Activated CD8-positive, alpha-beta T cell treated with anti-CD3 and anti-CD28 coated beads for 36 hours (primary cell): ENCODE measurements around the gene BACE2. TPM values are rescaled to one million over a fixed set of nuclear protein-coding genes. Genes with fewer than 3 reads are reported as not detected.
"Not testable (repeated sequence)": the region's sequence is repeated elsewhere in the genome, so short reads cannot be mapped to it uniquely, and the experiment has no call there.

Source experiments
- ATAC-seq: fragments of 200-7000 bp; cut with Tn5 transposase; one replicate; pipeline ENCODE4 v1.10.0; 2021; ENCODE audit warnings: mild to moderate bottlenecking, moderate library complexity
- CTCF ChIA-PET: fragments of 350-600 bp; sonication (Branson Sonifier 250); formaldehyde crosslinking; loops from one replicate; lab custom pipeline; 2021; ENCODE audit warnings: antibody characterized with exemption; lab: Charles Lee
- POLR2A ChIA-PET: fragments of 350-600 bp; sonication (Branson Sonifier 250); formaldehyde crosslinking; loops from one replicate; lab custom pipeline; 2021; ENCODE audit warnings: antibody characterized with exemption; lab: Charles Lee
- DNase-seq: peaks from one replicate; pipeline ENCODE4 v3.0.0-alpha.2; 2020
- H3K27ac Mint-ChIP-seq: one replicate; pipeline ENCODE4 v1.8.0; 2021; ENCODE audit warnings: mild to moderate bottlenecking, mixed read lengths
- H3K27me3 Mint-ChIP-seq: one replicate; pipeline ENCODE4 v1.8.0; 2021; ENCODE audit warnings: mixed read lengths
- H3K36me3 Mint-ChIP-seq: one replicate; pipeline ENCODE4 v1.8.0; 2021; ENCODE audit warnings: low read depth, mixed read lengths
- H3K4me1 Mint-ChIP-seq: one replicate; pipeline ENCODE4 v1.8.0; 2021; ENCODE audit warnings: low read depth, mixed read lengths
- H3K4me3 Mint-ChIP-seq: one replicate; pipeline ENCODE4 v1.8.0; 2021; ENCODE audit warnings: mild to moderate bottlenecking, moderate library complexity, mixed read lengths
- H3K9me3 Mint-ChIP-seq: one replicate; pipeline ENCODE4 v1.8.0; 2021; ENCODE audit warnings: mixed read lengths
- intact Hi-C: fragments of 100-400 bp; cut with micrococcal nuclease; formaldehyde crosslinking; loops from one replicate; pipeline ENCODE4 v1.10.0; 2022
- total RNA-seq, 2 experiments: library from RNA; stranded (reverse); gene quantifications; one replicate each; pipeline ENCODE4 v1.2.3, GENCODE V29; 2021
- TF ChIP-seq, protein P1 (sequence below): fragments of 200-600 bp; IDR thresholded peaks from one replicate; pipeline ENCODE4 v1.8.0; 2022; ENCODE audit warnings: antibody characterized with exemption, mild to moderate bottlenecking

BACE2 gene
- total RNA-seq, 2 experiments from 2014 or later: 1.1 to 2.0 TPM

DNA sequence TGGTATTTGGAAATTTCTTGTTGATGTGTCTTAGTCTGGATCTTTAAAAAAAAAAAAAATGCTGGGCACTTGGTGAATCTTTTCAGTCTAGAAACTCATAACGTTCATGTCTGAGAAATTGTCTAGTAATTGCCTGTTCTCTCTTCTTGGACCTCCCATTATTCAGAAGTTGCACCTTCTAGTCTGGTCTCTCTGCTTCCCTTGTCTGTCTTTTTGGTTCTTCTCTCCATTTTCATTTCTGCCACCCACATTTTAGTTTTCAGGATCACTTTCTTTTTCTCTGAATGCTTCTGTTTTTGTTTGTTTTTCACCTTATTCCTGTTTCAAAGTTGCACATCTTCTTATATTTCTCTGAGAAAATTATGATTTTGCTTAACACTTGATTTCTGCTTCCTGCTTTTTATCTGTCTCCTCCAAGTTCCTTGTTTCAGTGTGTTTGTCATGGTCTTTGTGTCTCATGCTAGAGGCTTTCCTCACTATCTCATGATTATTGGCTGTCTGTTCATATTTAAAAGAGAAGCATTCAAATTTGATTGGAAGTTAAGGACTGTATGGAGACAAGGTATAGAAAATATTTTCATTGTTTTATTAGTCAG, 21.3 kb downstream of the BACE2 start:
- ChIA-PET POLR2A (no interaction called here), CTCF (no interaction called here)
- peaks cover 1% of the 10 kb centered on the region for H3K27me3 Mint-ChIP-seq
- H3K4me3 Mint-ChIP-seq: no peak overlapping the region
- intact Hi-C loops: no loop called here
- peaks cover 6% of the 10 kb centered on the region for H3K9me3 Mint-ChIP-seq
- ATAC-seq: no peak
- DNase-seq: no peak
- H3K36me3 Mint-ChIP-seq: no peaks in the 10 kb centered on the region
- no peaks in the 10 kb centered on the region for H3K4me1 Mint-ChIP-seq
- H3K27ac Mint-ChIP-seq: no peak overlapping the region
- TF ChIP-seq, protein P1, sequence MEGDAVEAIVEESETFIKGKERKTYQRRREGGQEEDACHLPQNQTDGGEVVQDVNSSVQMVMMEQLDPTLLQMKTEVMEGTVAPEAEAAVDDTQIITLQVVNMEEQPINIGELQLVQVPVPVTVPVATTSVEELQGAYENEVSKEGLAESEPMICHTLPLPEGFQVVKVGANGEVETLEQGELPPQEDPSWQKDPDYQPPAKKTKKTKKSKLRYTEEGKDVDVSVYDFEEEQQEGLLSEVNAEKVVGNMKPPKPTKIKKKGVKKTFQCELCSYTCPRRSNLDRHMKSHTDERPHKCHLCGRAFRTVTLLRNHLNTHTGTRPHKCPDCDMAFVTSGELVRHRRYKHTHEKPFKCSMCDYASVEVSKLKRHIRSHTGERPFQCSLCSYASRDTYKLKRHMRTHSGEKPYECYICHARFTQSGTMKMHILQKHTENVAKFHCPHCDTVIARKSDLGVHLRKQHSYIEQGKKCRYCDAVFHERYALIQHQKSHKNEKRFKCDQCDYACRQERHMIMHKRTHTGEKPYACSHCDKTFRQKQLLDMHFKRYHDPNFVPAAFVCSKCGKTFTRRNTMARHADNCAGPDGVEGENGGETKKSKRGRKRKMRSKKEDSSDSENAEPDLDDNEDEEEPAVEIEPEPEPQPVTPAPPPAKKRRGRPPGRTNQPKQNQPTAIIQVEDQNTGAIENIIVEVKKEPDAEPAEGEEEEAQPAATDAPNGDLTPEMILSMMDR: no peak

DNA sequence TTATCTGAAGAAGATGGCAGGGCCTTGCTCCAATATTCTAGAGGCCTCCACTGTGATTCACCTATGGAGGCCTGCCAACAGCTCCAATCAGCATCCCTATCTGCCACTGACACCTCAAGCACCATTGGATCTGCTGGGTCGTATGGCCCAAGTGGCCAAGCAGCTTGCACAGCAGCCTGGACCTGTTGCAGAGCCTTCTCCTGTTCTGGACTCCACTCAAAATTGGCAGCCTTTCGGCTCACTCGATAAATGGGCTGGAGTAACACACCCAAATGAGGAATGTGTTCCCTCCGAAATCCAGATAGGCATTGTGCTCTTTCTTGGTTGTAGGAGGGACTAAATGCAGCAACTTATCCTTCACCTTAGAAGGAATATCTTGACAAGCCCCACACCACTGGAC, 24.6 kb downstream of the BACE2 start:
- CTCF ChIA-PET, H3K36me3 Mint-ChIP-seq, ATAC-seq, H3K27ac Mint-ChIP-seq, H3K4me3 Mint-ChIP-seq, H3K9me3 Mint-ChIP-seq, intact Hi-C loops, DNase-seq, H3K4me1 Mint-ChIP-seq, H3K27me3 Mint-ChIP-seq, POLR2A ChIA-PET: not testable (repeated sequence)

DNA sequence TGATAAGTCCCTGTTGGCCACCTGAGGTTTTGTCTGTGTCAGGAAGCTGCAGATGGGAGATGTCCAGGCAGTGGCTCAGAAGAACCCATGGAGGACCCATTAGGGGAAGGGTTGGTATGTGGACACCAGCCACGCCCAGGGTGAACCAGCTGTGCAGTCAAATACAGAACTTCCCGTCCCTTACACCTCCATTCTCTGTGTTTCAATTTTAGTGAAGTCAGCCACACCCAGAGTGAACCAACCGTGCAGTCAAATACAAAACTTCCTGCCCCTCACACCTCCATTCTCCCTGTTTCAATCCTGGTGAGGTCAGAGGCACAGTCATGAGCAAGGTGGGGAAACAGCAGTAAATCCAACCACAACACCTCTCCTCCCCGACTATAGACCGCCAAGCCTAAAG, 27.4 kb downstream of the BACE2 start:
- ATAC-seq: no peak
- Mint-ChIP-seq H3K4me1 (no peaks in the 10 kb centered on the region), H3K27me3 (no peaks in the 10 kb centered on the region), H3K27ac (no peak overlapping the region), H3K4me3 (no peak overlapping the region), H3K36me3 (no peaks in the 10 kb centered on the region), H3K9me3 (no peaks in the 10 kb centered on the region)
- intact Hi-C loops: no loop called here
- no peak for DNase-seq
- TF ChIP-seq, protein P1: no peak
- ChIA-PET POLR2A (no interaction called here), CTCF (no interaction called here)

DNA sequence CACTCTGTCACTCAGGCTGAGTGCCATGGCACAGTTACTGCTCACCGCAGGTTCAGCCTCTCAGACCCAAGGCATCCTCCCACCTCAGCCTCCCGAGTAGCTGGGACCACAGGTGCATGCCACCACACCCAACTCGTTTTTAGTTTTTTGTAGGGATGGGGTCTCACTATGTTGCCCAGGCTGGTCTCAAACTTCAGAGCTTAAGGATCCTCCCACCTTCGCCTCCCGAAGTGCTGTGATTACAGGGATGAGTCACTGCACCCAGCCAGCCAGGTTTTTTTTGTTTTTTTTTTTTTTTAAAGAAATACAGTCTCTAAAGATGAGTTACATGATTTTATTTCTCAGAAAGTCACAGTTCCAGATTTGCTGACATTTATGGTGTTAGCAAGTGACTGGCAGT, 29.0 kb downstream of the BACE2 start:
- no peaks in the 10 kb centered on the region for H3K36me3 Mint-ChIP-seq
- intact Hi-C loops: no loop called here
- POLR2A ChIA-PET: no interaction called here
- ATAC-seq (no peak), DNase-seq (no peak)
- H3K9me3 Mint-ChIP-seq: no peaks in the 10 kb centered on the region
- TF ChIP-seq, protein P1: no peak
- CTCF ChIA-PET: no interaction called here
- no peak overlapping the region for H3K4me3 Mint-ChIP-seq
- H3K27me3 Mint-ChIP-seq: peaks cover 3% of the 10 kb centered on the region
- no peak overlapping the region for H3K27ac Mint-ChIP-seq
- H3K4me1 Mint-ChIP-seq: no peaks in the 10 kb centered on the region

DNA sequence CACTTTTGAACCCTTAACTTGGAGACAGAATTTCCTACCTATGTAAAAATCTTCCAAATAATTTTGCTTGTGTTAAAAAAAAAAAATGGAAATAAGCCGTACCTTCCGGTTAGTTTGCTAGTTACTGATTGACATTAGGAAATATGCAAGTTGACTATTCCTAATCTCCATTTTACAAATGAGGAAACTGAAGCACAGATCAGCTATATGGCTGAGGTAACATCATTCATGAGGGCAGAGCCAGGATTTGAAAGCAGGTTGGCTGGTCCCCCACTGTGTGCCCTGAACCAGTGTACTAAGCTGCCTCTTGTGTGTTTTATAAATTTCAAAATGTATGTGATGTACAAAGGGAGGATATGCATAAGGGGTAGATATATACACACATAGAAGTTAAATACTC, 29.6 kb downstream of the BACE2 start:
- ChIA-PET POLR2A (no interaction called here), CTCF (no interaction called here)
- H3K9me3 Mint-ChIP-seq: no peaks in the 10 kb centered on the region
- no peaks in the 10 kb centered on the region for H3K4me1 Mint-ChIP-seq
- H3K27me3 Mint-ChIP-seq: peaks cover 5% of the 10 kb centered on the region
- intact Hi-C loops: no loop called here
- H3K36me3 Mint-ChIP-seq: no peaks in the 10 kb centered on the region
- H3K4me3 Mint-ChIP-seq: no peak overlapping the region
- TF ChIP-seq, protein P1: no peak
- ATAC-seq: no peak
- no peak overlapping the region for H3K27ac Mint-ChIP-seq
- DNase-seq: no peak

DNA sequence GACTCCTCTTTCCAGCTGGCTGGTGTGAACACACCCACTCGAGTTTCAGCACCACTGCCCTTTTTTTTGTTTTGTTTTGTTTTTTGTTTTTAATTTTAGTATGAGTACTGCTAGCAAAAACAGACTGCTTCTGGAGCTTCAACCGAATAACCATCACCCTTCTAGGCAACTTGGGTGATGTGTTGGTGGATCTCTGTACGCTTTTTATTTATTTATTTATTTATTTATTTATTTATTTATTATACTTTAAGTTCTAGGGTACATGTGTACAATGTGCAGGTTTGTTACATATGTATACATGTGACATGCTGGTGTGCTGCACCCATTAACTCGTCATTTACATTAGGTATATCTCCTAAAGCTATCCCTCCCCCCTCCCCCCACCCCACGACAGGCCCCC, 30.7 kb downstream of the BACE2 start:
- H3K4me1 Mint-ChIP-seq, CTCF ChIA-PET, POLR2A ChIA-PET: not testable (repeated sequence)

More for the DNA sequence above, 30.7 kb downstream of the BACE2 start:
- intact Hi-C loops, H3K4me3 Mint-ChIP-seq, H3K27ac Mint-ChIP-seq, H3K36me3 Mint-ChIP-seq, ATAC-seq, DNase-seq, H3K9me3 Mint-ChIP-seq: not testable (repeated sequence)
- H3K27me3 Mint-ChIP-seq: peaks cover 11% of the 10 kb centered on the region
